HG03575 (cell line): ENCODE data around the gene ATP1B3.
"Not testable (repeated sequence)": the region's sequence is repeated elsewhere in the genome, so short reads cannot be mapped to it uniquely, and the experiment has no call there.

Experiments used
- ATAC-seq: cut with Tn5 transposase; IDR thresholded peaks from one replicate; pipeline ENCODE4 v1.9.1; 2021; ENCODE audit not compliant: unreplicated experiment, insufficient number of reproducible peaks, low FRiP score; ENCODE audit errors: extremely low read depth

Gene ATP1B3

GRCh38 chr3:141971571-141971970 is 95.1 kb downstream of the ATP1B3 start:
- no peak for ATAC-seq

- ATAC-seq: no peak
These were observed 96.0 kb downstream of the ATP1B3 start for GRCh38 chr3:141972399-141972798.

GRCh38 chr3:141974777-141975176 is 98.3 kb downstream of the ATP1B3 start:
- not testable (repeated sequence) for ATAC-seq
